Activated gamma-delta T cell (primary cell): Measurements from ENCODE around the gene PARD3B.

Source experiments
- DNase-seq: peaks from one replicate; lab custom pipeline; 2025; lab: John Stamatoyannopoulos, UW

The PARD3B gene

DNA sequence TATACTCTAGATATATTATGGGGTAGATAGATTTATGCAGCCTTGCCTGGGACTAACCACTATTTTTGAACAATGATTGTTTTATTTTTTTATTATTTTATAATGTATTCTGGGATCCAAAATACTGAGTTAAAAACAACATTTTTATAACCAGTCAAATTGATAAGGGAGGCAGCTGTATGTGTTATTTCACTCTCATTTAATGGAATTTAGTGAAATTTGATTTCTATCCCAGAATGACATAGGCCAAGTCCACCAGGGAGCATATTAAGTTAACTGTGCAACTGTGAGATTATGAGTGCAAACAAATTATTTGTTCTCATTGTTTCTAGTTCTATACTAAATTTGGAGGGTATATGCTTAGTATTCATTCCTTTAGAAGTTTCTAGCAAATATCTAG is 583.5 kb downstream of the PARD3B start:
- DNase-seq = no peak

DNA sequence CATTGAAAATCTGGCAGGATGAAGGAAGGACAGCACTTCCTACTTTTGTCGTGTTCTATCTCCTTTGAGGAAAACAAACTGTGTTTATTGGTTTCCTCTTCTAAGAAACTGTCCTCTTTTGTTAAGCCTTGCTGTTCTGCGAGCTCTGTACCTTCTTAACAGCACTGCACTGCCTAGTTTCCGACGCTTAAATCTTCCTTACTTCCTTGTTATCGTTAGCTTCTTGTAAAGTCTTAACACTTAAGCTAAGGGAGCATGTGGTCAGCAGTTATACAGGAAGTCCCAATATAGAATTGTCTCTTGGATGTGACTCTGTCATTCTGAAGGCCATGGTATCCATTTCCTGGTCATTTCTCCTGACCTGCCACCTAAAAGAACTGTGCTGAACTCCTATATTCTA is 584.3 kb downstream of the PARD3B start:
- DNase-seq = no peak

DNA sequence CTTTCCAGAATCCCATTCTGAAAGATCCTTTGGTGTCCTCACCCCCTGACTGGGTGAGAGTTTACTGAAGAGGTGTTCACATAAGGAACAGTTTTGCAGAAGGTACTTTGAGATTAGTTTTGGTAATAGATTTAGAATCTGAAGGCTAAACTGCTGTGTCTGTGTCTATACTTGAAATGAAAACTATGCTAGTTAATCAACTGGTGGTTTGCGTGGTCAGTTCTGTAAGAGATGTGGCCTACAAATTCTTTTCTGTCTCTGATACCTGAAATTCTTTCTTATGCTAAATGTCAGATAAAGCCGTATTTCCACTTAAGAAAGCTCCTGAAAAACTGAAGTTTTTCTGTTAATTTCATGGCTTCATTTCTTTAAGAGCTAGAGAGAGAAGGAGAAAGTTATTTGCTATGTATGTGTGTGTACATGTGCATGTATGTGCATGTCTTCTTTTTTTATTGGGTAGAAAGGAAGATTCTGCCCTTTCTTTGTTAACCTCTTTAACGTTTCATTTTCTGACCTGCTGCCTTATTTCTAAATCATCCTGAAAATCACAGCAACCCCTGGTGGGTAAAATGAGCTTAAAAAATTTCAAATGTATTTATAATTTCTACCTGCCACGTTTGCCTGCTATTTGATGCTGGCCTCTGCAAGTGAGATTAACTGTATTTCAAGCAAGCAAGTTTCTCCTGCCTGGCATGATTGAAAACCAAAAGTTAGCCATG is 585.0 kb downstream of the PARD3B start:
- no peak for DNase-seq

DNA sequence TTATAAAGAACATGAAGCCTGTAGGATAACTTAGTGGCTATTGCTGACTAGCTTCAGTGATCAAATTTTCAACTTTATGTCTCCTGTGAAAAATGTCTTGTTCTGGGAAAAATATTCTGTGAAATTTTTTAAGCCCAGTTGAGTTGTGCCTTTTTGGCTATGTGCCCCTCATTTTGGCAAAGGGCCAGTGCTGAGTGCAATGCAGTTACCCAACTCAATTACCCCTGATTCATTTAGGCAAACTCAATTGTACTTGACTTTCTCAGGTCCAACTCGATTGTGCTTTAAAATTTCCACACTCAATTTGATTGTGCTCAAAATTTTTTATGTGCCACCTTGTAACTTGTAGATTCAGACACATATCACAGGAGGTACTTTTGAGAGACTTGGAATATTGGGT is 588.3 kb downstream of the PARD3B start:
- DNase-seq = no peak

DNA sequence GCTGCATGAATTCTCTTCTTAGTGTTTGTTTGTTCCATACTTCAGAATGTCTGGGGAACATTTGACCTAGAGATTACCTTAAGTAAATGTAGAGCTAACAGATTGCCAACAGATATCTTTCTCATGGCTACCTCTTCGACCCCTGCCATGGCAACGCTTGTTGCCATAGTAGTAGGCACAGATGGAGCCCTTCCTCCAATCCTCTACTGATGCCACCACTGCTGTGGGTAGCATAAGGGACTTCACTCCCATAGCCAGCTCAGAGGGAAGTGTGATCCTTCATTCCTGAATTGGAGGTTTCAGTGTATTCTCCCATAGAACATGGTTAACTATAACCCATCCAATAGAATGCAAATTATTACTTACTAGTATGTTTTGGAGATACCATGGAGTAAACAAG is 593.5 kb downstream of the PARD3B start:
- no peak for DNase-seq

DNA sequence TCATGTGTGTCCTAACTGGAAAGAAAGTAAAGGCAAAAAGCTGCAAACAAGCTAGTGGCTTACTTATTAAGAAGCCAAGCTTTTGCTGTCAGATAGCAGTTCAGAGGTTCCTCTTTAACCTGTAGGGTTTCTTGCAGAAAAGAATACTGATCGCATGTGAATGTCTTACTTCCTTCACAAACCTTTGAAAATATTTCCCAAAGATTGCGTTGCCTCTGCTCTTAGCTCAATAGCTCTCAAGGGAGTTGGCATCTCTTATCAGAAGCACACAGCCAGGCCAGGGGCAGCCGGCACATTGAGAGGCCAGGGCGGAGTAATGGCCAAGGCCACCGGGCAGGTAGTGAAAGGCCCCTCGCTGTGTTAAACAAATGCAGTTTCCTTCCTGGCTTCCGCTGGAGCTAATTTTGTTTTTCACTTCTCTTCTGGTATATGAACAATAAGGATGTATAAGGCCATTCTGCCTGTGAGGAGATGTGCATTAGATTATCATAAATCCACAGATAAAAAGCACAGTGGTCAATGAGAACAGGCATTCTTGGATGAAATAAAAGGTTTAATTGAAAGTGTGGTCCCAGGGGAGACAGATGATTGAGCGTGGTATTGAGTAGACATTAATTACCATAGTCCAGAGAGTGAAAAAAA is 594.7 kb downstream of the PARD3B start:
- no peak for DNase-seq

DNA sequence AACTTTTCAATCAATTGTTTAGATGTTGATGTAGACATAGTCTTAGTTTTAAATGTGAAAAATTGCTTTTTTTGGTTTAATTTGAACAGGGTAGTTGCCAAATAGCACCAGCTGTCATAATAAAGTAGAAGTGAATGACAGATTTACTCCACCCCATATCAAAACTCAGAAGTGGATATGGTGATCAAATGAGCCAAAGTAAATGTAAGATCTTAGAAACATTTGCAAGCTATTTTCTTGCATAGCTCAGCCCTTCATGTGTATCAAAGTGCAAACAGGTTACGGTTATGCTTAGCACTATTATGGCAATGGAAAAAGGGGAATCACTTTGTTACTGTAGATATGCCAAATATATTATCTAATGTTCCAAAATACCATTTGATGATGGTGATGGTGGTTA is 596.1 kb downstream of the PARD3B start:
- no peak for DNase-seq

DNA sequence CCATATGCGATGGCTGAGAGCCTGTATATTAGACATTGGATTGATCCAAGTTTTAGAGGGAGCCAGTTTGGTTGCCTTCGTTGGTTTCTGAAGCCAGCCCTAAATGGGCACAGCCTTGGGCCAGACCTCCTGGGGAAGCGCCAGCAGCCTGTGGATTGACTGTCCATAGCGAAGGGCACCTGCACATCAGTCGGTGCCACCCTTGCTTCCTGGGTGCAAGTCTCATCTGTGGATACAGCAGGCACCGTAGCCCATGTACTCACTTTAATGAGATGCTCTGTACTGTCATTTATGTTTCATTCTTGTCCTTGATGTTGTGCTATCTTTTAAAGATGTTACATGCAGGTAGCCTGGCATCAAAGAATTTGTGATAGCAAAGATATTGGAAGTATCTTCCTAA is 600.6 kb downstream of the PARD3B start:
- DNase-seq = no peak

DNA sequence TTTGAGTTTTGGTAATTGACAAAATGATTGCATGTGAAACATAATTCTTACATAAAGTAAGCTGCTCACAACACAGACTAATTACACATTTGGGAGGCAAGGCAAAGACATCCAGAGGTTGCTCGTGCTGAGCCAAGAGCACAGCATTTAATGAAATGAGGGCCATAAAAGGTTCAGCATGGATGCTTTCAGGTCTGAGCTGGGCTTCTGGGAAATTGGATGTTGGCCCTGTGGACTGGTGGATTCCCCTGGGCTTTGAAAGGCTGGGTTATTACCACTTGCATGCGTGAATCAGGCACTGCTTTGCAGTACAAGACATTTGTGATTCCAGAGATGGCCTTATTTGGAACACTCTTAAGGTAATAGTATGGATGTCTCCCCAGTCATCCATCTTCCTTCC is 603.5 kb downstream of the PARD3B start:
- DNase-seq = no peak

DNA sequence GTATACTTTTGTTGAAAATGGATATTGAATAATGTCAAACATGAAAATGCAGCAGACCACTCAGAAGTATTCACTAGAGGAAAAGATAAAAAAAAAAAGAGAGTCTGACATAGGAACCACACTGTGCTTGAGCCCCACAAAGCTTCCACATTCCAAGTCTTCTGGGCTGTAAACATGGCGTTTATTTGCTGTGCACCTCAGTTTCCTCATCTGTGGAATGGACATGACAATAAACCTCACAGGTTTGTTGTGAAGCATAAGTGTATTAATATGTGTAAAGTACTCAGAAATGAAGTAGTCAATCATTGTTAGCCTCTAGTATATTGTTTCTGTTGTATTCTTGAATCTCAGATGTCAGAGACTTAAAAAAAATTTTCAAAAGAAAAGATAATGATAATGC is 611.2 kb downstream of the PARD3B start:
- no peak for DNase-seq

DNA sequence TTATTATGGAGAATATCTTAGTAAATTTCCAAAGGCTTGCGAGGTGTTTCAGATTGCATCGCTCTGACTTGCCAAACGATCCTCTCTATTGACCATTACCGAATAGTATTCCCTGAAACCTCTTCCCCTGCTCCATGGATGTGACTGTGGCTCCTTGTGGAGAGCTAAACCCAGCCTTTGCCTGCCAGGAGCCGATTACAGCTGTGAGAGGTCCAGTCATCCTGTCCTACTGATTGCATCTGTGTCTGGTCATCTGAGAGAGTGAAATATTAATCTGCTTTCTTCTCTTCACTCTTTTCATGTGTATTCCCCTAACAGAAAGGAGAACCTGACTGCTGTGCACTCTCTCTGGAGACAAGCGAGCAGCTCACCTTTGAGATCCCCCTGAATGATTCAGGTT is 613.1 kb downstream of the PARD3B start:
- no peak for DNase-seq

DNA sequence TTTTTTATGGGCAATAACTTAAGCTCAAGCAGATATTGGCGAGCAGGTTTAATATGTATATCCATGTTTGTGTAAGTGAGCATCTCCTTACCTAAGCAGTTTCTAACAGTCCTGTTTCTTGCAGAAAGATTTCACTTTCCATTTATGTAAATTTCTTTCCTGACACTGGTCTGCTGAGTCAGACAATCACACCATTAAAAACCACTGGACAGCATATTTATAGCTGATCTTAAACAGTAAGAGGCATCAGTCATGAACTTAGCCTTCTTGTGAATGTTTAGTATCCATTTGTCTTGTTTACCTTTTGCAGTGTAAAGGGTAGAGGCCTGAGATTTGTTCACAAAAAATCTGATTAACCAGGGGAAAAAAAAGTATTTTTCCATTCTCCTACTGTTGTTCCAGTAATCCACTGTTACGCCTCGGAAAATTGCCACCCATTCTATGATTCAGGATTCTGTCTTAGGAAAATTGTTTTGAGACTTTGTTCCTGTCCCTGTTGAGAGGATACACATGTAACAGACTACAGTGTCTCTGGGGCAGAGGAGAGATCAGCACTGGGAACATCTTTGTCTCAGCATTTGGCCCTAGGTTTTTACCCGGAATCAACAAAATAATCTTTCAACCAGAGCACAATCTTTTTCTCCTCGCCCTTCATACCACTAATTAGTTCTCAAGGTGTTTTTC is 616.0 kb downstream of the PARD3B start:
- DNase-seq = no peak

DNA sequence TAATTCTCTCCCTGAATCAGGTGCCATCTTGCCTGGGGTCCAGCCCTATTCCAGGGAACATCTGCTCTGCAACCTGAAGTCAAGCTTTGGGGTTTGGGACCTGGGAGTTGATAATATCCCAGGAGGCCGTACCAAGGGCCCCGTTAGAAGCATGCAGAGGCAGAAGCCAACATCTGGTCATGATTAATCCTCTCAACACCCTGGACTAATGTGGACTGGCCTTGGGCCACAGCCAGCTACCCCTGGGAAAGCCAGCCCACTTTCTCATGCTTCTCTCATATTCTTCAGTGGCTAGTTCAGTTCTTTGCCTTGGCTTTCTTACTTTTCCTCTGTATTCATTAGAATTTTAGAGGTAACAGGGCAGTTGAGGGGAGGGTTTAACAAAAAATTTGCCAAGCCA is 621.5 kb downstream of the PARD3B start:
- no peak for DNase-seq

DNA sequence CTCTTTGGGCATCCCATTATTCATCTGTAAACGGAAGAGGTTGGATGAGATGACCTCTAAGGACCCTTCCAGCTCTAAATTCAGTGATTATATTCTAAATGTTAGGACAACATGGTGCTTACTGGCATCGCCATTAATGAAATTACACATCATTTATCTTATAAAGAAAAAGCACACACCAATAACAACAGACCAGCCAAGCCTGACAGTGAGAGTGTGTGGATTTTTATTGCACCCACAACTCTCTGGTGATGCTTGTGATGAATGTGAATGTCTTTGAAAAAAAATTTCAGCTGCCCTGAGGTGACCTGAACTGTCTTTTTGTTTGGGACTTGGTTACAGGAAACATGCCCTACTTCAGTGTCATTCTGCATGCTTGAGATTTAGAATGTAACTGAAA is 623.7 kb downstream of the PARD3B start:
- no peak for DNase-seq

DNA sequence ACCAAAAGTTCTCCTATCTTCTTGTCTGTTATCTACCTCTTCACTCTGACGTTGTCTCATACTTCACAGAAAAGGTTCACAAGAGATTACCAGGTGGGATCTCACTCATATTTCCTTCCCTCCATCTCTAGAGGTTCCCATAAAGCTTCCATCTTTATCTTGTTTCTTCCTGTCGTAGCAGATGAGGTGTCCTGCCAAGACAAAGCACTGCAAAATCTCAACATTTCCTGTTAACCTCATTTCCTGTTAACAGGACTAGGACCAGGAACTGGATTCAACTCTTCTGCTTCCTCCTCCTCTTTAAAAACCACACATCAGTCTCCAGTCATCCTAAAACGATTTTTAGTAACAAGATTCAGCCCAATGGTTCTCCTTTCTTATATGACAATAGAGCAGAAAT is 624.2 kb downstream of the PARD3B start:
- no peak for DNase-seq

DNA sequence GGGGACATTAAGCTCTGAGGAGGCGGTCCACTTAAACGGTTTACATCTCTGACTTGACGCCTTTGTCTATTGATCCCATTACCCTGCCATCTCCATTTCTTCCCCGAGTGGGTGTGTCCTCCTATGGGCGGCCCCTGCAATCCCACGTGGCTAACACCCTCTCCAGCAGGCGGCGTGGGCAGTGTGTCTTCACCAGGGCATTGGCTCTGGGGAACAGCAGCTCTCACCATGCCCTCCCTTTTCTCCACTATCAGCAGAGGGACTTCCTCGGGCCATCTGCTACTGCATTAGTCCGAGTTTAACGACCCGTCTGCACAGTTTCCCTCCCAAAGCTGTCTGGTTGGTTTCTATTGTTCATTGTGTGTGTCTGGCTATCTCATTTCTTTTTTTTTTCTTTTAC is 625.1 kb downstream of the PARD3B start:
- no peak for DNase-seq

DNA sequence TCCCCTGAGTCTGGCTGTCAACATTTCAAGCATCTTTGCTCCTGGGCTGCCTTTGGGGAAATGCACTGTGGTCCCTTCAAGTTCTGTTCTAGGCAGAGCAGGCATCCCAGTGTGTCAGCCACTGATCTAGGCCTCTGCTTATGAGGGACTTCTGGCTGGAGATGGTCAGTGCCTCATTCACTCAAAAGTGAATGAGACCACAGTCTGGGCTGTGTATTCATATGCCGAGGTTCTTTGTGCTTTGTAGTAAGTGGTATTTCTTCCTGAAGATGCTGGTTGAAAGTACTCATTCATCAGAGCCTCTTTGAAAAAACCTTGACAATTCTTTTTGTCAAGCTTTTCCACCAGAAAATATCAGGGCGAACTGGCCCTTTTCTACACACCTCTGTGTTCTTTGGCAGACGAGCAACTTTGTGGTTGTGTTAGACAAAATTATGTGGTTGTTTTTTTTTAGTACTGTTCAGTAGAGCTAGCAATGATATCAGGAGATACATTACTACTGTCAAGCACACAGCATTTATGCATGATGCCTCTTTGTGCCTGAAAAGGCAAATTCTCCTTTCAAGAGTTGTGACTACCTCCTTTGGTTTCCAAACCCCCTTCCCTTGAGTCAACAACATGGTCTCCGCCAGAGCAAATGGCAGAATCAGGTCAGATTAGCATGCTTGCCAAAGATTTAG is 626.1 kb downstream of the PARD3B start:
- DNase-seq = no peak

DNA sequence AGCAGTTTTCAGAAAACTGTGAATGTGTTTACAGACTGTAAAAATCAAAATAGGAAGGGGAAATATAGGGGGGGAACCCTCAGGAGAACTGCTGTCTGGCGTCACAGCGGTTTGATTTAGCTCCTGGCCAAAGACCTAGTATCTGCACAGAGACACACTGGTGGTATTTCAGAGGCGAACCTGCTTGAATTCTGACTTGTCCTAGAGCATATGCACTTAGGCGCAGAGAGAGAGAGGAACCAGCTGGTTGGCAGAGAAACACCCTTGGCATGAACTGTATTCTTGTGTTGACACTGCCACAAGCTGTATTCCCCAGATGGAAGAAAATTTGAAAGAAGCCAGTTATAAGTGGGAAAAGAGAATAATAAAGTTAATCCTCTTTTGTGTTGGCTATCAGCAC is 630.6 kb downstream of the PARD3B start:
- DNase-seq = no peak

DNA sequence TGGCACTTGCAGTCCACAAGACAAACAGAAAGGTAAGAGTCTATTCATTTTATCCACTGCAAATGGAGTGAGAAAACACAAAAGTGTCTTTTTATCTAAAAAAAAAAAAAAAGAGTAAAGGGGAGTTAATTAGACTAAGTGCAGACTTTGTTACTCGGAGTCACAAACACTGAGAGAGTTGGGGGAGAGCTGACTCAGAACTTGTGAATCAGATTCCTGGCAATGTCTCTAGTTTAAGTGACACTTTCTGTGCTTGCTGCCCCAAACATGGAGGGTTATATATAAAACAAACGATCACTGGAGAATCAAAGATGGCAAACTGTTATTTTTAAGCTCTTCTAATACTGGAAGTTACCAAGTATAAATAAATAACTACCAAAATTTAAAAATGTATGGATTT is 631.3 kb downstream of the PARD3B start:
- no peak for DNase-seq

DNA sequence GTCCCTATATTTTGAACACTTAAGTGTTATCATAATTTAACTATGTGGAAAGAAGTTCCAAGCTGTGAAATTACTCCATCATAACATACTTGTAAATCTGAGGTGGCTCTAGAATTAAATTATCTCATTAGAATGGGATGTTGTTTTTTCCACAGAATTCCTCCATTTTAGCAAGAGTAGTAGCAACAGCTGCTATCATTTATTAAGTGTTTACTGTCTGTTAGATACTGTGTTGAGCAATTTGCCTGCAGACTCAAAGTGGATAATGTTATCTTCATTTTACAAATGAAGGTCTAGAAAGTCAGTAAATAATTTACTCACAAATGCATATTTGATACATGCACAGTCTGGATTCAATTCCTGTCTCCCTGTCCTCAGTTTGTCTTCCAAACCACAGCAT is 632.3 kb downstream of the PARD3B start:
- no peak for DNase-seq

DNA sequence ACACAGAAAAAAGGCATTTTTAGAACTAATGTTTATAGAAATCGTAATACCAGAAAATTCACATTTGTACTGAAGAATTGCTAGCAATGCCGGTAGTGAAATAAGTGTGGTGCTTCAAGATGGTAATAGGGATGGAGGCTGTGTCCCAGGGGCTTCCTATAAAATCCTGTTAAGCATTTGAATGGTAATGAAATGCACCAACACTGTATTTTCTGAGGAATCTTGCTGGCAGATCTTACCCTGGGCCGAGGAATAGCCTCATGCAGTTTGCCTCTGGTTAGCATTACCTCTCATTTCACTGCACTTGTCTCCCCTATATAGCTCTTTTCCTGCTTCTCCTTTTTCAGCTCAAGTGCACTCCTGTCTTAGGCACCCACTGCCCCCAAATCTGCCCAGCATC is 635.5 kb downstream of the PARD3B start:
- DNase-seq = no peak

DNA sequence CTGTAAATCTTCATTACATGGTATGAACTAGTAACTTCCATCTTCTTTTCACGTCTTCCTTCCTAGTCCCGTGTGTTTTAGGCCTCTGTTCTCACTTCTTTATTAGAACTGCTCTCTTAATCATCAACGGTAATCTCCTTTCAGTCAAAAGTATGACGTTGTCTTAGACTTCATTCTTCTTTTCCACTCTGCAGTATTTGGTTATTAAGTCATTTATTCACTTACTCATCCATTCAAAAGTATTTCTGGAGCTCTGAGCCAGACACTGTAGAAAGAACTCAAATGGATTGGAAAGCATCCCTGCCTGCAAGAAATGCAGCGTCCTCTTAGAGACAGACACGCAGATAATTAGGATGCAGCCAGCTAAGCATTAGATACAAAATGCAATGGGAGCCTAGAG is 642.5 kb downstream of the PARD3B start:
- no peak for DNase-seq
